GM21737 (cell line): ENCODE results near the gene HOGA1.

ENCODE experiments used
- ATAC-seq: cut with Tn5 transposase; IDR thresholded peaks from one replicate; pipeline ENCODE4 v1.9.1; 2021; ENCODE audit warnings: mild to moderate bottlenecking, moderate library complexity; ENCODE audit not compliant: unreplicated experiment

Gene HOGA1

GRCh38 chr10:97584060-97584797 is at the start of gene HOGA1:
TSS of gene HOGA1 (plus strand) at chr10:97584389. CDS start at chr10:97584704, 315 bp downstream.
- ATAC-seq, result no peak

DNA sequence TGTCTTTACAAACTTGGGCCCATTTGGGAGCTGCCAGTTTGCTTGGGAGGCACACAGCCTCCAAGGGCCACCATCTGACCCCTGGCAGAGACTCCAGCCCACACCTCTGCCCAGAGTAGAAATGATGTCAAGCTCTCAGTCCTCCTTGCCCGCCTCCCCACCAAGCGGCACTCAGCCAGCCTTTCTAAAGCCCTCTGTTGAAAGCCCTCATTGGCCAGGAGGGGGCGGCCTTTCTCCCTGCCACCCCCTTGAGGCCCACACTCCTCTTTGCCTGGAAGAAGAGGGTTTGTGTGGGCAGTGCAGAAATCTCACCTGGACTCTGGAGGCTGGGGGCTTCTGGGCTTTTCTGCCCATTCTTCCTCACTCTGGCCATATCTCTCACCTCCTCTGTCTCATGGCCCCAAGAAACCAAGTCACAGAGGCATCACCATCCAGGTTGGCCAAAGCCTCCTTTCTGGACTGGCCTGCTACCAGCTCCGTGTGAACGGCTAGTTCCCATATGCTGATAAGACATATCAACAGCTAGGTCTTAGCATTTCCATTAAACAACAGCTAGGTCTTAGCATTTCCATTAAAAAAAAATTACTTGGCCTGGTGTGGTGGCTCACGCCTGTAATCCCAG is 49.3 kb upstream of the HOGA1 start:
- ATAC-seq, result no peak

- no peak for ATAC-seq
Measured at GRCh38 chr10:97537186-97537869, 46.9 kb upstream of the HOGA1 start.

DNA sequence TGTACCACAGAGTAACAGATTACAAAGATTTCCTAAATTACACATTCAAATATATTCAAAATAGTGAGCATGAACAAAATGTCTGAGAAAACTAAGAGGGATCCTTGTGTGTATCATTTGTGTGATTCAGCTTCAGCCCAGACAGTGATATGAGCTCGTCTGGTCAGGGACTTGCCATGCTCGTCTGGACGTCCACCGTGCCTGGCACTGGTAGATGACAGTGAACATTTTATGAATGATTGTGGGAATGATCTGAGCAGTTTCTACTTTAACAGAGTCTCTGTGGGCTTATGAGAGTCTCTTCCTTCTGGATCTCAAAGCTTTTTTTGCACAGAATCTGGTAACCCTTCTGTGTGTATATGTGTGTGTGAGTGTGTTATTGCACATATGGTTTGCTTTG is 45.8 kb upstream of the HOGA1 start:
- ATAC-seq, result no peak

DNA sequence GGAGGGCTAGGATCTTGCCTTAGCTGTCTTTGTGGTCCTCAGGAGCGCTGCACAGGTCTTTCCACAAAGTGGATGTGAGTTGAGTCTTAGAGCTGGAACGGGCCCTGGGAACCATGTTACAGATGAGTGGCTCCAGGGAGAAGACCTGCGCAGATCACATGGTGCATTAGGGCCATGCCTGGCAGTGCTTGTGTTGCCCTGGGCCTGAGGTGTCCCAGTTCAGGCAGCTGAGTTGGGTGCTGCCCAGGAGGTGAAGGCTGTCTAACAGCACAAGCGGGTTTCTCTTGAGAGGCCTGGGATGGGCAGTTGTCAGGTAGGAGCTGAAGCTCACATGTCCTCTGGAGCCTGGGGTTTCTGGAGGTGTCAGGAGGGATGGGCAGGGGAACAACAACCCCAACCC is 45.4 kb upstream of the HOGA1 start:
- ATAC-seq, result no peak

DNA sequence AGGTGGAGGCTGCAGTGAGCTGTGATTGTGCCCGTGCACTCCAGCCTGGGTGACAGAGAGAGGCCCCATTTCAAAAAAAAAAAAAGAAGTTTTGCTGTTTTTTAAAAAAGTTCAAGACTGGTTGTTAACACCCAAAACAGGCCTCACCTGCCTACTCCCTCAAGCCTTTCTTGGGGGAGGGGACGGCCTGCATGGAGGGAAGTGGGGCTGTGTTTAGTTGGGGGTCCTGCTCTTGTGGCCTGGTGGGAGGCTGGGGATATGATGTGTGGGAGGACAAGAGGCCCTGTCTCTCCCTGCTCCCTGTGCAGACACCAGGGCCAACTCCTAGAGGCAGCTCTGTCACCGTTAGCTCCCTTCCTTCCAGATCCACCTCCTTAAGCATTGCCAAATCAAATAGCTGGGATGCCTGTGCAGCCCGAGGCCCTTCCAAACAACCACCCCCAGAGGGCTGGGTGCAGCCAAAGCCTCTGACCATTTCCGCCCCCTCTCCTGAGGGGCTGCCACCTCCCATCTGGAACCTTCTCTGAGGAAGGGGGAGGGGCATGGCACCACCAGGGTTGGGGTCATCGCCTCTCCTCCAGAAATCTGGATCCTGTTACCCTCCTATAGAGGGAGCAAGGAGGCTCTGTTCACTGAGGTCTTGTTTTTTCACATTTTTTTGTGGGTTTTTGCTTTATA is 44.5 kb upstream of the HOGA1 start:
- no peak for ATAC-seq

DNA sequence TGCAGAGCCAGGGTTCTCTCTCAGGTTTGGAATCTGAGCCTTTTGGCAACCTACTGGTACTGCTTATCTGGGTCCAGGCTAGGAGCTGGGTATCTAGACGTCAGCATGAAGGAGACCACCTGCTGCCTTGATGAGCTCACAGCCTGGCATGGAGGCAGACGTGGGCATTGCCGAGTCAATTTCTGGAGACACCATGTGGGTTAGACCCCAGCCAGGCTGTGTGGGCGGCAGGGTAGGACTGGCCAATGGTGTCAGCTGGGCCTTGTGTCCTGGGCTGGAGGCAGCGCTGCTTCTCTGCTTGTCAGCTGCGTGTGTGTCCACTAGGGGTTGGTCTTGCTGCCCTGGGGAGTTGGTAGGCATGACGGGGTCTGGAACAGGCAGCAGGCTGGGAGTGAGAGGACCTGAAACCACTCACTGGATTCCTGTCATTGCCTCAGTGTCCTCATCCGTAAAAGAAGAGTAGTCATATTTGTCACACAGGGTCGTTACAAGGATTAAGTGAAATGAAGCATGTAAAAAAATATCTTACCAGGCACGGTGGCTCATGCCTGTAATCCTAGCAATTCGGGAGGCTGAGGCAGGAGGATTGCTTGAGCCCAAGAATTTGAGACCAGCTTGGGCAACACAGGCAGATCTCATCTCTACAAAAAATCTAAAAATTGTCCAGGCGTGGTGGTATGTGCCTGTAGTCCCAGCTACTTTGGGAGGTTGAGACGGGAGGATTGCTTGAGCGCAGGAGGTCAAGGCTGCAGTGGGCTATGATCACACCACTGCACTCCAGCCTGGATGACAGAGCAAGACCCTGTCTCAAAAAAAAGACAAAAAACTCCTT is 43.3 kb upstream of the HOGA1 start:
- no peak for ATAC-seq

GRCh38 chr10:97542169-97543024 is 41.8 kb upstream of the HOGA1 start:
- no peak for ATAC-seq

GRCh38 chr10:97543025-97543546 is 41.1 kb upstream of the HOGA1 start:
- no peak for ATAC-seq

DNA sequence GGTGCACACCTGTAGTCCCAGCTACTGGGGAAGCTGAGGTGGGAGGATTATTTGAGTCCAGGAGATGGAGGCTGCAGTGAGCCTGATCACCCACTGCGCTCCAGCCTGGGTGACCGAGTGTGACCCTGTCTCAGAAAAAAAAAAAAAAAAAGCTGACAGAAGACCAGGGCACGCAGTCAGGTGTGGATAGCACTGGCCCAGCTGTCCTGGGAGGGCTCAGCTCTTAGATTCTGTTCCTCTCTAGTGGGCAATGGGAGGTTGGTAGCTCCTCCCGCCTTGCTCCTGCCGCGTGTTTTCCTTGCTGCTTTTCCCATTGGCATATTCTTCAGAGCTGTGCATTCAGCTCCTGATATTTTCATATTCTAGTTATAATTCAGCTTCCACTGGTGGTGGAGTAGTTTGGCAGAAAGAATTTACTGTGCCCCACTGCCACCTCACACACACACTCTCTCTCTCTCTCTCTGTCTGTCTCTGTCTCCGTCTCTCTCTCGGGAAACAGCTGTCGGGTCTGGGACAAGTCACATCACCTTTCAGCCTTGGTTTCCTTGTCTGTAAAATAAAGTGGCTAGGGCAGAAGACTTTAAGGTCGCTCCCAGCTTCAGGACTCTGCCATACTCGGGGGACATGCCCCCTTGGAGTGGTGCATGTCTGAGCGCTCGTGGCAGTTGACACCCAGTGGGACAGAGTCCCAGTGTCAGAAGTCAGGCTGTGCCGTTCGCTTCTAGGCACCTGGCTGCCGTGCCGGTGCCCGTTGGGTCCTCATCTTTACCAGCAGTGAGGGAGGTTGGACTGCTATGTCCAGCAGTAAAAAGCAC is 37.5 kb upstream of the HOGA1 start:
- no peak for ATAC-seq

DNA sequence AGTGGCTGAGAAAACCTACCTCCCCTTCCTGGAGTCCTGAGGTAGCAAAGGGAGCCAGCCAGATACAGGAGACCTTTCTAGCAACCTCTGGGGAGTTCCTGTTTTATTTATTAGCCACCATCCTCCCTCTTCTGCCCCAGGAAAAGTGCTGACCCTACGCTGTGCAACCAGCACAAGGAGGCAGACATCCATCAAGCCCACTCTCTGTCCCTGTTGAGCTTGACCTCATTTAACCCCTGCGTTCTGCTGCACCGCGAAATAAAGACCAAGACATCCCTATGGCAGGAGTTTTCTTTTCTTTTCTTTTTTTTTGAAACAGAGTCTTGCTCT is 37.0 kb upstream of the HOGA1 start:
- no peak for ATAC-seq

DNA sequence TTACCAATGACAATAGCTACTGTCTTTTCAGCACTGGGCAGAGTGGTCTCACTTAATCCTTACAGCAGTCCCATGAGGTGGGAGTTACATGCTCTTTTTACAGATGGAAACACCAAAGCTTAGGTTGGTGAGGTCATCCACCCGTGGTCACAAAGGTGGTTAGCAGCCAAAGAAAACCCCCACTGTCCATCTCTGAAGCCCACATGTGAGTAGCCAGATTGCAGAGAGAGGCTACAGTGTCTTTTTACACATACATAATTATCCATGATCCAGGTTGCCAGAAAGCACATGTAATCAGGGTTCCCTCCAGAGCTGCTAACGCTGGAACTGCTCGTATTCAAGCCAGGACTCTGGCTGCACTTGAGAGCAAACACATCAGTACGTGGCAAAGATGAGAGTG is 36.2 kb upstream of the HOGA1 start:
- no peak for ATAC-seq

- ATAC-seq, result no peak
Measured at GRCh38 chr10:97548828-97549455, 35.2 kb upstream of the HOGA1 start.

GRCh38 chr10:97549587-97550322 is 34.4 kb upstream of the HOGA1 start:
- no peak for ATAC-seq

- no peak for ATAC-seq
Measured at GRCh38 chr10:97550336-97551149, 33.6 kb upstream of the HOGA1 start.

DNA sequence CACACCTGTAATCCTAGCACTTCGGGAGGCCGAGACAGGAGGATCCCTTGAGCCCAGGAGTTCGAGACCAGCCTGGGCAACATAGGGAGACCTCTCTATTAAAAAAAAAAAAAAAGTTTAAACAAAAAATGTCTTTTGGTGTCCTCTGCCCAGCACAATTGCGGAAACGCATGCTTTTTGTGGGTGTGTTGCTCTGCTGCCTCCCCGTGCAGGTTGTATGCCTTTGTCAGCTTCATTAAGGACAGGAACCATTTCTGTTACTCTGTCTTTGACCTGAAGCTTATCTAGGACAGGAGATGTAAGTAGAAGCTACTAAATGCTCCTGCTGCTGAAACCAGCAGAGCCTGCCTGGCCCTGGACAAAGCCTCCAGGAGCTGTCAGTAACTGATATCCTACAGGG is 32.9 kb upstream of the HOGA1 start:
- ATAC-seq, result no peak

DNA sequence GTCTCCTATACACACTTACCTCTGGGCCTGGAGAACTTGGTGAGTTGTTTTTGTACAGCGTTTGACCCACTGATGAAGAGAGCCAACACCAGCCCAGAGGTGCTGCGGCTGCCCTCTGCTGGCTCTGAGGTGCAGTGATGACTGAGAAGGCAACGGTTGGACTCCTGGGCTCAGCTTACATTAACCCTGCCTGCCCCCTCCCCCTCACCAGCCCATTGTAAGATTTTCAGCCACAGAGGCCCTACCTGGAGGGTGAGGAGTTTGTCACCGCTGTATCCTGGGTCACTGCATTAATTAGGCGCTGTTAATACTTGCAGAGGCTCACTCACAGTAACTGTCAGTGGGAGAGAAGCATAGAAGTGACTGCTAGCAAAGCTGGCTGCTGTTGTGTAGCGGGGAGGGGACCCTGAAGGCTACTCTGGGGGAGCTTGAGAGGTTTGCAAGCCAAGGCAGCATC is 30.6 kb upstream of the HOGA1 start:
- peak; percentile 65 for ATAC-seq
